HG03064 (cell line): Measurements from ENCODE around the gene ATOSB.

Experiments
- ATAC-seq: cut with Tn5 transposase; IDR thresholded peaks from one replicate; pipeline ENCODE4 v1.9.1; 2021; ENCODE audit warnings: low read depth; ENCODE audit not compliant: unreplicated experiment

Gene ATOSB

DNA sequence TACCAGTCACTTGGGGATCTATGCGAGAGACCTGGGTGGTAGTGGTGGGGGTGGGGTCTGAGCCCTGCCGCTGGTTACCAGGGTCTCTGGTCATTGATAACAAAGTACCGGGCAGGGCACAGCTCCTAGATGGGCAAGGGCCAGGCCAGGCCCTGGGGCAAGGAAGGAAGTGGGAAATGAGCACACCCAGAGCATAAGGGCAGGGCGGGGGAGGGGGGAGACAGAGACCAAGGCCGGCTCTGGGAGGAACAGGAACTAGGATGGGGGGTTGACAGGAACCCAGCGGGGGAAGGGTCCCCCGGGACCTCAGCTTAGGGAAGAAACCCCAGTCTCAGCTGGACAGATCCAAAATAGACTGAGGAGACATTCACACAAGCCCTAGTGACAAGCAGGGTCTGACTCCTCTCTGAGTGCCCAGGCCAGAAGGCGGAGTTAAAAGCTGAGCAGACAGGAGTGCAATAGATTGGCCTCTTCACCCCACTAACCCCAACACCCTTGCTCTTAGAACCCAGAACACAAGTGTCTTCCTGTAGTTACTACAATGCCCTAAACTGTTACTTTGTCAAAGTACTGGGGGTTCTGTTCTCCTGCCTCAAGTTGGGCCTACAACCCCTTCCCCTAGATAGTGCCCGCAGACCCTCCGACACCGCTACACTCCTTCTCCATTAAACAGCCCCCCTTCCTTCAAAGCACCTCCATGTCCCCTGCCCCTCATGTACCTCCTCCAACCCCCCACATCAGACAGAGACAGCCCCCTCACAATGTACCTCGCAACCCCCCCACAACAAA, 628 bp downstream of the ATOSB start:
- no peak for ATAC-seq

DNA sequence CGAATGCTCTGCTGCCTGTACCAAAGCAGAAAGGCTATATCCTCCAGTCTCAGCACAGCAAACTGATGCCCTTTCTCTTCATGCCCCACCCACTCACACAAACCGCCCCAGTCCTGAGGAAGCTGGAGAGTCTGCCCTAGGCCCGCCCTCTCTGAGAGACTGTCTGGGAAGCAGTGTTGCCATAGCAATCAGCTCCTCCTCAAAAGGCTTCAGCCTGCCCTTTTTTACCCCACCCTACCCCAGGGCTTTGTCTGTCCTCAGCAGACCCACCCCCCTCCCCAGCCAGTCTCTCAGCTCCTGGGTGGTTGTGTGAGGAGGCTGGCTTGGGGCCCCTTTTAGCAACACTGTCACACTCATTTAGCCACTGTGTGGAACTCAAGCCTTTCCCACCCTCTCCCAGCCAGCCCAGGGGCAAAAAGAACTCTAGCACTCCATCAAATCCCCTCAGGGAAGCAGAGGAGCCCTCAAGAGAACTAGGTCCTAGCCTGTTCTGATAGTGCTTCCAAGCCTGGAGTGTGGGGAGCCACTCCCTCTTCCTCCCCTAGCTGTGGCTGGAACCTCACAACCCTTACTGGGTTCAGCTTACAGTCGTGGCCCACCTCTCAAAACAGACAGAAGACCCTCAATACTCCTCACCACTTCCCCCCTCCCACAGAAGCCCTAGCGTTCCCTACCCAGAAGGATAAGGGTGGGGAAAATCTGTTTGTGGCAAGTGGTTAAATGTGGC, 1.4 kb downstream of the ATOSB start:
- ATAC-seq, result no peak

DNA sequence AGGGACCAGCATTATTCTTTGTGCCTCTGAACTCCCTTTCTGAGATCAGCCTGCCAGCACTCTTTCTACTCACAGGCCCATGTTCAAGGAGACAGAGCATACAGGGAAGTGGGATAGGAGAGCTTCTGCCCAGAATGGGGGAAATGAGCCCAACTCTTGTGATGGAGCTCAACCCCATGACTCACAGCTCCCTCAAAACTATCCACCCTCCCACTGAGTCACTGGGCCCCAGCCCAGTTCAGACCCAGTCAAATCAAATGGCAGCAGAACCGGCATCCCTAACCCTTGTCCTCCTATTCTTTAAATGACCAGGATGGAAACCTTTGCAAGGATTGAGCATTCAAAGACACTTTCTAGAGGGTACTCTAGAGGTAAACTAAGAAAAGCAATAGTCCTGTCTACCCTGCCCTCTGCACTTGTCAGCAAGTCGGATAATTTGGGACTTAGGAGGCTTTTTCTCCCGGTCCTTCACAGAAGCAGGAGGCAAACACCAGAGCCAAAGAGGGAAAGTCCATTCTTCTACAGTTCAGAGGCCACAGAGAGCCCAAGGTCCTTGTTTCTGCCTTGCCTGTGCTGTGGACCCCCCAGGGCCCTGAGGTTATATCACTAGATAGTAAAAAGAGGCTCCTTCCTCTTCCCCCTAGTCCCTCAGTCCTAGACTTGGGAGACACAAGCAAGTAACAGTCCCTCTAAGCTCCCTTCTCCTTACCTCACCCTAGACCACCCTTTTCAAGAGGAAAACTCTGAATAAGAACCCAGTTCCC, 3.2 kb downstream of the ATOSB start:
- ATAC-seq, result no peak

DNA sequence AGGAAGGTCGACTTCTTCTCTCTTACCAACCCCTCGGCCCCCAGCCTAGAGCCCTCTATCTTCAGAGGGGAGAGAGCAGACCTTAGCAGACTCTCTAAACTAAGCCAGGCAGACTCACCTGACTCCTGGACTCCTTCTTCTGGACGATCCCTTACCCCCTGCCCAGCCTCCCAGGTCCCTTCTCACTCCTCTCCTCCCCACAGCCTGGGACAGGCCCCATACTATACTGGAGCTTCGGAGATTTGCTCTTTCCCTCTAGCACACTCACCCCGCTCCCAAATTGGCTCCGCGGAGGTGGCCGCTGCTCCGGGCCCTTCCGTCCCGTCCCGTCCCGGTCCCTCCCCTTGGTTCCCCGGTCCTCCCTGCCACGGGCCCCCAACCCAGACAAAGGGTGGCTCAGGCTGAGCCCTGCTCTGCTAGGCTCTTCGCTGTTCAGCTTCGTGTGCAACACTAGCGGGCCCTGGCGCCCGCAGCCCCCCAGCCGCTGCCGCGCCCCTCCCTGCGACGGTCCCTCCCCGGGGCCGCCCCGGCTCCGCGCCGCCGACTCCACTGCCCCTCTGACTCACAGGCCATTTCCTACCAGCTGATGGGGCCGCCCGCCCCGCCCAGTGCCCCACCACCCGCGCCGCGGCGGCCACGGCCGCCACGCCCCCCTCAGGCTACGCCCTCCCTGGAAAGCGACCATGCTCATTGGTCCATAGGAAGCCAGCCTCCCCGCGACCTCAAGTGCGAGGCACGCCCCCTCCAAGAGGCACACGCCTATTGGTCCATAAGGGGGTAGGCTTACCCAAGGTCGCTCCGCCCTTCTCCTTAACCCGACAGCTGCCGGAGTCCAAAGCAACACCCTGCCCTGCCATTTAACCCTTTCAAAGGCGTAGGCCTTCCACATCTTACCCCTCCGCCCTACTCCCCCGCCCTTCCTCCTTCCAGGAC, 4.4 kb downstream of the ATOSB start:
- peak; percentile 69 for ATAC-seq

DNA sequence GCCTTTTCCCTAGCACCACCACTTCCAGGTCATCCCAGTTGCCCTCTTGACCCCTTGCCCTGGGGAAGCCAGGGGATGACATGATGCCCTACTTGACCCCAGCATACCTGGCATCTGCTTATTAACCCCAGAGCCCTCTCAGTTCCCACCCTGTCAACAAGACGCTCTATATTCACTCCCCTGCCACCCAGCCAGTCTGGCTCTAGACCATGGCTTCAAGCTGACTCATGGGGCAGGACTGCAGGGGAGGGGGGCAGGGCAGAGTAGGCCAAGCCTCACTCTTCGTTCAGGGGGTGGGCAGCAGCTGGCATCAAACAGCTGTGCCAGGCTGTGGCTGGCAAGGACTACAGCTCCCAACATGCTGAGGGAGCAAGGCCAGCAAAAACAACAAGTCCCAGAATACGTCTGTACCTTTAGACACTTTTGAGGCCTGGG, 5.3 kb downstream of the ATOSB start:
- ATAC-seq, result no peak

DNA sequence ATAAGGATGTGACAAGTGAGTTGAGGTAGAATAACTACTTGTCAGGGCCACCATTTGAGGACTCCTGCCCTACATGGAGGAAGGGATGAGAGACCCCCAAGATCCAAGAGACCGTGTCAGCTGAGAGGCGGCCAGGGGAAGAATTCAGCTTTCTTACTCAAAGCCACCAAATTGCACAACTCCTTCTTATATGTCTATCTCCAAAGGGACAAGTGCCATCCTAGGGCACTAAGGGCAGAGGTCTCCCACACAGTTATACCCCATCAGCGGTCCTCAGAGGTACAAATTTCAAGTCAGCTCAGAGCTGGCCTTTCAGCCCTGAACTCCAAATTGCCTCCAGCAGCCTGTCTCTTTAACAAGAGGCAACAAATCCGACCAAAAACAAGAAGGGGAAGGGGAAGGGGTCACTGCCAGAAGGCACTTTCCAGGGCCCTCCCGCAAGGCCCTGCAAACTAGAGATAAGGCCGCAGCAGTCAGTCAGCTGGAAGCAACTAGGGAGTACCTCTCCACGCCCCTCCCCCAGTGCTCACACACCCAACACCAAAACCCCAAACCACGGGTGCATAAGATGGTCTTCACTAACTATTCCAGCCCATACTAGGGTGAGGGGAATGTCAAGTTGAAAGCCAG, 6.6 kb downstream of the ATOSB start:
- no peak for ATAC-seq

DNA sequence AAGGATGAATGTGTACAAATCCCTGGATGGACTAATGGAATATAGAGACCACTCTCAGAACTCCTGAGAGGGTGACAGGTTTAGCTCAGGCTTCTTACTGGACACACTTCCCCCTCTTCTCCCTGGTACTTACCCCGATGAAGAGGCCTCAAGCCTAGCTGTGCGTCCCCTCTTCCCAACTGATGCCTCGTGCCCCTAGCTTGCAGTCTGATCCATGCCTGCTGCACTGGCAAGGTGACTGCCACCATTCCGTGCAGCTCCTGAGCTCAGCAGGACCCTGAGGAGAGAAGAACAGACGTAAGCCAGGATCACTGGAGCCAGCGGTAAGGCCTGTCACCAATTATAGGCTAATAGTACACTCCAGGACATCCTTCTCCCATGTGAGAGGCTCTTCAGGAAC, 7.2 kb downstream of the ATOSB start:
- no peak for ATAC-seq

DNA sequence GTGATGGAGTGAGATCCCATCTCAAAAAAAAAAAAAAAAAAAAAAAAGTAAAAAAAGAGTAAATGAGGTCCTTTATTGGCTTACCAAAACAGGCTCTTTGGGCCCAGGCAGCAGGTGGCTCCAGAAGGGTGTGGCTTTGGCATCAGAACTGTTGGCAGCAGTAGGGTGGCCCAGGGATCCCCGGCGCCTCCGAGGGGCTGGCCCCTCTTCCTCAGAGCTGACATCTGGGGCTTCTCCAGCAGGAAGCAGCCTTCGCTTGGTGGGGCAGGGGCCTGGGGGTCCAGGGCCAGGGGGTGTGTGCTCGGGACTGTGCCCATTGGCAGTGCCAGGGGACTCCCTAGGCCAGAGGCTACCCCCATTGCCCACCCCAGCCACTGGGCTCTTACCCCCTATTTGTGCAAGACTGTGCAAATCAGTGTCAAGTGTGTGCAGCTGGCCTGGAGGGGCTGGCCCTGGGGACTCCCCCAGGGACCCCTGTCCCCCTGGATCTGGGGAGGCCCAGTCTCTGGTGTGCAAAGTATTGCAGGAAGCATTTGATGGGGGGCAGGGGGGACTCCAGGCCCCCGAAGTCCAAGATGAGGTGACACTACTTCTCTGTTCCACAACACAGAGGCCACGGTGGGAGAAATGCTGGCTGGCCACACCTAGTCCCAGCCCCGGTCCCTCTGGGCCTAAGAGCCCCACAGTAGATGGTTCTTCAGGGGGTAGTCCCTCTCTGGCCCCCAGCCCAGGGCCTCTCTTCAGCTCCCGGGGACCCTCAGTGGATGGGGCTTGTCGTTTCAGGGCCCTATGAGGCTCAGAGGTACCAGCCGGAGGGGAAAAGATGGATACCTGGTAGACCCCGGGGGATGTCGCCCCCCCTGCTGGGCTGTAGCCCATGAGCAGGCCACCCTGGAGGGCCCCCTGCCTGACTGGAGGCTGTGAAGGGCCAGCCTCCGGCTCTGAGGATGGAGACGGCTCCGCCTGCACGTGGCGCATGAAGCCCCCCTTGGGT, 8.1 kb downstream of the ATOSB start:
- ATAC-seq, result no peak

DNA sequence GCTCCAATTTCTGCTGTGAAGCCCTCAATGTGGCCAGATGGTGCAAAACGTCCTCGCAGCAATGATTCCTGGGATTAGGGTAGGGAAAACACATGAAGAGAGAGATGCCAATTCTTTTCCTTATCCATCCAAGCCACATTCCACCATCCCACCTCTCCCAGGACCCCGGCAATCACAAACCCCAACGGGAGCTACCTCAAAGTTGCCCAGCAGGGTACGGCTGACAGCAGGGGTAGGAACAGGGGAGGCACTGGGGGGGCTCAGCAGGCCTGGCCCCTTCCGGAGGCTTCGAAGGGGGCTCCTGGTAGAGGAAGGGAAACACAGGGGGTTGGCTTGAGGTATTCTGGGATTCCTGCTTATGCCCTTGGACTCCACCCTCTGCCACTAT, 9.3 kb downstream of the ATOSB start:
- ATAC-seq, result no peak

DNA sequence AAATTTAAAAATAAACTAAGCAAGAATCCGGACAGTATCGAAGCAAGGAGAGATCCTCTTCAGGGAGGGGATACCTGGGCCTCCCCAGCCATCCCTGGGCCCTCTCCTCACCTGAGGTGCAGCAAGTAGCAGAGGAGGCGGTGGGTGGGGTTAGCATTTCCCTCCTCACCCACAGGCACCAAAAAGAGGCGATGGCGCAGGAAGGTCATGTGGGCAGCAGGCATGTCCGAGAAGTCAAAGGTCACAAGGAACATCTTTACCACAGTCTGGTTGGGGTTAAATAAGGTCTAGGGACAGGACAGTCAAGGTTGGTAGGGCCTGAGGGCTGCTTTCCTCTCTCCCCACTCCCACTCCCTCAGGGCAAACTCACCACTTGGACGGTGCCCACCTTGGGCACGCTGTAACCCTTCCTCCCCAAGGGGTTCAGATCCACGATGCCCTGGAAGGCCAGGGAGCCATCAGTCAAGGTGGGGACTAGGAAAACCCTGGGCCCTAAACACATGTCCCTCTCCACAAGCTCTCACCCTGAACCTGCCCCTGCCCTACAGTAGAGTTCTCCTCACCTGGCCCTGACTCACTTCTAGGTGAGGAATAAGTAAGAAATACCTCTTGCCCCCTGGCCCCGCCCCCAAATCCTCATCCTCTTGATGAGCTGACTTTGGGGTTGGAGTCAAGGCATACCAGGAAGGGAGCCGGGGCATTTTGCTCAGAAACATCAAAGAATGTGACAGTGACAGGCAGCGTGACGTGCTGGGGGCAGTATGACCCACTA, 9.9 kb downstream of the ATOSB start:
- no peak for ATAC-seq

DNA sequence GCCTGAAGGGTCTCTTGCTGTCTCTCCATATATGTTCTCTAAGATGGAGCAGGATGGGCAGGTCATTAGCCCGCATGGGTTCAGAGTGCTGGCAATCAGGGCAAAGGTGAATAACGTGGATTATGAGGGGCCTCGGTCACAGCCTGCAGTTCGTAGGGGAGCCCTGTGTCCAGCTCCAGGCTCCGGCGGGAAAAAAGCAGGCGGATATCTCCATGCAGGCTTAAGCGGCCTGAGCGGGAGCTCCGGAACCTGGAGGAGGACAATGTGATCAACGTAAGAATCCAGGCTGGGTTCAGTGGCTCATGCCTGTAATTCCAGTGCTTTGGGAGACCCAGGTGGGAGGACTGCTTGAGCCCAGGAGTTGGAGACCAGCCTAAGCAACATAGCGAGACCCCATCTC, 10.5 kb downstream of the ATOSB start:
- no peak for ATAC-seq

DNA sequence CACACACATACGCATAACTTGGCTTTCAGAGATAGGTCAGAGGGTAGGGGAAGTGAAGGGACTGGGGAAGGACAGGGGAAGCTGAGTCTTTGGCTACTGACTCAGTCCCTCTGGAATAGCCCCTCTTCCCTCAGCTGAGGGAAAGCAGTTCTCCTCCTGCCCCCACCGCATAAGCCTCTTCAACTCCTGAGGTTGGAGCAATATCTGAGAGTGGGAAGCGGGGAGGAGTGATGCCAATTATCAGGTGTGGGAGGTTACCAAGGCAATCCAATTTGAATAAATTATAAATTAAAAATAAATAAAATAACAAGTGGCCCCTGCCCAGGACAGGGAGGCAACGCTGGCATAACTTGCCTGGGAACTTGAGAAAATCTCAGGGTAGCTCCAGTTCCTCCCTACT, 11.1 kb downstream of the ATOSB start:
- no peak for ATAC-seq

DNA sequence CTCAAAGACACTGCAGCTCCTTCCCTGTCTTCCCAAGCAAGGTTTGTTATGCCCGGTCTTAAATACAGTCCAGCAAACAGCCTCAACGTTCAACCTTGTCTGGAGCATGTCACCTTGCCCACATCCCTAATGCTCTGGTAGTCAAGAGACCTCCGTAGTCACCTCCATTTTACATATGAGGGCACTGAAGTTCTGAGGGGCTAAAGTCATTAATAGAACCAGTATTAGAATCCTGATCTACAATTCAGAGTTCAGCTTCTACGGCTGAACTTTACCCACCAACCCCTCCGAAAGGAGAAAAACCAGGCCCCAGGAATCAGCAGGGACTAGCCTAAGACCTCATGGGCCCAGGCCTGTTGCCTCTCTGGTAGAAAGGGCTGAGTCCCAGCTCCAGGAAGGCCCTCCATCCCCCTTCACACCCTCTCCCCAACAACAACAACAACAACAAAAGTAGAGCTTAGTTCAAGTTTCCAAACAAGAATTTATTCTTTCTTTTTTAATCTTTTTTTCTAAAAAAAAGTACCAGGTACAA, 11.9 kb downstream of the ATOSB start:
- ATAC-seq, result no peak

DNA sequence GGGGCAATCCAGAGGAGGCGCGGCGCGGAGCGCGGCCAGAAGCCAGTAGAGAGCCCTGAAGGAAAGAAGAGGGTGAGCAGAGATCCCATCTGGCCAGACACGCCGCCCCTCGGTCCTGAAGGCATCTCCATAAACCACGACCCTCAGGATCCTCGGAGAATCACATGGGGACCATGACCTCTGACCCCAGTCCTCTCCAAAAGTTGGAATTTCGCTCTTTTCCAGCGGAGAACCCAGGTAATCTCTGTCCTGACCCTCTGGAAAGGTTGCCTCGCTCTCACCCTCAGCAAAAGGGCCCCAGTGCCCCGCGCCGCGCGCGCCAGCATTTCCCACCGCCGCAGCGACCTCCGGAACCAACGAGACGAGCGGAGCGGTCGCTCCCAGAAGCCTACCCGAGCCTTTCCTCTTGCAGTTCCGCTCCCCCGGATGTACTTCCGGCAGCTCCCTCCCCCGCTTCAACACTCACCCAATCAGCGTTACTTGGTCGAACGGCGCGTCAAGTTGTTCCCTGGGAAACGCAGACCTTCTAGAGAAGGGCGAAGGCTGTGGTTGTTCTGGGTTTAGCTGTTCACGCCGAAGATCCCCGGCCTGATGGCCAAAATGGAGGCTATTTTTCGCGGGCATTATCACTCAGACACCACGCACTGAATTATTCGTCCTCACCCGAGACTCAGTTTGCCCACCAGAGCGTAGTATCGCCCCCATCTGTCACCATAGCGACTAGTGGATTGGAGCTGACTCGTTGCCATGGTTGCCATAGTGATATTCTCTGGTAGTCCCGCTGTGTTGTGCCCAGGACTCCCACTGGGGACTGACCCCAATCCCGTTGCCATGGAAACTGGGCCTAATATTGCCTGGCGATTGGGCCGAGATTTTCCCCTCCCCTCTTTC, 12.6 kb downstream of the ATOSB start, which contains the start of gene STOML2:
TSS of gene STOML2 (minus strand) at position 363 of the 891 bp plus-strand sequence. CDS start at position 326, 37 bp downstream.
- peak; percentile 95 for ATAC-seq

DNA sequence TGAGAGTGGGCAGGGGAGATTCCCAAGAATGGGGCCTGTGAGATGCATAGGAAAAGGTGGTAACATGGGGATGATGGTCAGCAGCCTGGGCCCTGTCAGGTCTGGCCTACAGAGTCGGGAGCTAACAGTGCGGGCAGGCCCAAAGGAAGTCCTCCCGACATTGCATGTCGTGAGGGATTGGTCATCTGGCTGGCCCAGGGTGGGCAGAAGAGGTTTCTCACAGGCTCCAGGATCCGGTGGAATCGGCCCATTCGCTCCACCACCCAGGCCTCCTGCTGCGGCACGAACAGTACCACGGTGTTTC, 13.2 kb downstream of the ATOSB start:
- no peak for ATAC-seq

DNA sequence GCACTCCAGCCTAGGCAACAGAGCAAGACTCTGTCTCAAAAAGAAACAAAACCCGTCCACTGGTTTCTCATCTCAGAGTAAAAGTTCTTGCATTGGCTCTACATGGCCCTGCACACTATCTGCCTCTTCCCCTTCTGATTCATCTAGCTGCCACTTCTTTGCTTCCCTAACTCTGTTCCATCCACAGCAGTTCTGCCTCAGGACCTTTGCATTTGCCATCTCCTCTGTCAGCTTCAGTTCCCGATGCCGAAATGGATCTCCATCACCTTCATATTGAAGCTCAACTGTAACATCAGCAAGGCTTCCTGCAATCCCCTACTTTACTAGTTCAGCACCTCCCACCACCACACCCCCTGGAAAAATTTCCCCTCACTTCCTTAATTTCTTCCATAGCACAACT, 18.1 kb downstream of the ATOSB start:
- ATAC-seq, result no peak
